Measurements from ENCODE around the gene GPR139.

GPR139 gene

GRCh38 chr16:20049831-20050230 is 23.9 kb downstream of the GPR139 start (continued):
- TF ChIP-seq ATF2 (tag by site-specific recombination; IDR thresholded peaks at IDR 0.05; ENCODE audit: low read depth), result no peak
- TF ChIP-seq KLF8 (tag by site-specific recombination; IDR thresholded peaks at IDR 0.05), result no peak
- TF ChIP-seq, protein P1, sequence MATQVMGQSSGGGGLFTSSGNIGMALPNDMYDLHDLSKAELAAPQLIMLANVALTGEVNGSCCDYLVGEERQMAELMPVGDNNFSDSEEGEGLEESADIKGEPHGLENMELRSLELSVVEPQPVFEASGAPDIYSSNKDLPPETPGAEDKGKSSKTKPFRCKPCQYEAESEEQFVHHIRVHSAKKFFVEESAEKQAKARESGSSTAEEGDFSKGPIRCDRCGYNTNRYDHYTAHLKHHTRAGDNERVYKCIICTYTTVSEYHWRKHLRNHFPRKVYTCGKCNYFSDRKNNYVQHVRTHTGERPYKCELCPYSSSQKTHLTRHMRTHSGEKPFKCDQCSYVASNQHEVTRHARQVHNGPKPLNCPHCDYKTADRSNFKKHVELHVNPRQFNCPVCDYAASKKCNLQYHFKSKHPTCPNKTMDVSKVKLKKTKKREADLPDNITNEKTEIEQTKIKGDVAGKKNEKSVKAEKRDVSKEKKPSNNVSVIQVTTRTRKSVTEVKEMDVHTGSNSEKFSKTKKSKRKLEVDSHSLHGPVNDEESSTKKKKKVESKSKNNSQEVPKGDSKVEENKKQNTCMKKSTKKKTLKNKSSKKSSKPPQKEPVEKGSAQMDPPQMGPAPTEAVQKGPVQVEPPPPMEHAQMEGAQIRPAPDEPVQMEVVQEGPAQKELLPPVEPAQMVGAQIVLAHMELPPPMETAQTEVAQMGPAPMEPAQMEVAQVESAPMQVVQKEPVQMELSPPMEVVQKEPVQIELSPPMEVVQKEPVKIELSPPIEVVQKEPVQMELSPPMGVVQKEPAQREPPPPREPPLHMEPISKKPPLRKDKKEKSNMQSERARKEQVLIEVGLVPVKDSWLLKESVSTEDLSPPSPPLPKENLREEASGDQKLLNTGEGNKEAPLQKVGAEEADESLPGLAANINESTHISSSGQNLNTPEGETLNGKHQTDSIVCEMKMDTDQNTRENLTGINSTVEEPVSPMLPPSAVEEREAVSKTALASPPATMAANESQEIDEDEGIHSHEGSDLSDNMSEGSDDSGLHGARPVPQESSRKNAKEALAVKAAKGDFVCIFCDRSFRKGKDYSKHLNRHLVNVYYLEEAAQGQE (tag by site-specific recombination; IDR thresholded peaks at IDR 0.05), result no peak
- no peak for TF ChIP-seq YY2 (tag by site-specific recombination; IDR thresholded peaks at IDR 0.05)
- TF ChIP-seq ZNF223 (tag by site-specific recombination; IDR thresholded peaks at IDR 0.05), result no peak
- no peak for TF ChIP-seq ZNF76 (tag by site-specific recombination; IDR thresholded peaks at IDR 0.05; ENCODE audit: borderline replicate concordance, low read depth)

DNA sequence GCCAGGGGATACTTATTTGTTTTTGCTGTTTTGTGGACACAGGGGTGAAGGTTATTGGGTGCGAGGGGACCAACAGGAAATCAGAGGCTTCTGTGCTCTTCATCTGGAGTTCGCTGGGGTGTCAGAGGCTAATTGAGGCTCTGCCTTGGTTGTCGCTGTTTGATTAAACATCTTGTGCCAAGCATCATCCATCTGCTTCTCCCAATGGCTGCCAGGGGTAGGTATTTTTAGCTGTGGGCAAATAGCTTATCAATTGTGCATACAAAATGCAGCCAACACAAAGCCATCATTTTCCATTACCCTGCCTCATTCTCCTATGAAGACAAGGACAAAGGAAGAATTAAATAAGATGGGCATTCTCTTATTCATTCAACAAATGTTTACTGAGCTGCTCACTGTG is 27.8 kb downstream of the GPR139 start:
- ChIA-PET CTCF (no interaction called here), POLR2A (no interaction called here)
- H3K27ac ChIP-seq (ENCODE audit: extremely low read depth, low read depth, low read length), result no peak overlapping the region
- H3K4me1 ChIP-seq (ENCODE audit: control insufficient read depth, insufficient read depth, low read length), result no peaks in the 10 kb centered on the region
- TF ChIP-seq ZNF211 (tag by site-specific recombination; IDR thresholded peaks at IDR 0.05; ENCODE audit: low read depth) (no peak), ZNF555 (tag by site-specific recombination; conservative IDR thresholded peaks at IDR 0.05) (no peak), ZNF114 (tag by site-specific recombination; IDR thresholded peaks at IDR 0.05) (no peak), ZNF629 (tag by site-specific recombination; IDR thresholded peaks at IDR 0.05) (no peak)
- no peak overlapping the region for H3K4me3 ChIP-seq (ENCODE audit: low read depth, low read length)
- no peaks in the 10 kb centered on the region for H3K36me3 ChIP-seq (ENCODE audit: control insufficient read depth in 2 of 2, insufficient read depth in 1 of 2, low read length in 2 of 2)
- H3K9me3 ChIP-seq (ENCODE audit: control insufficient read depth, insufficient read depth, low read depth, low read length), result no peaks in the 10 kb centered on the region

GRCh38 chr16:20042848-20043247 is 30.8 kb downstream of the GPR139 start:
- H3K36me3 ChIP-seq (ENCODE audit: control insufficient read depth in 2 of 2, insufficient read depth in 1 of 2, low read length in 2 of 2), result no peaks in the 10 kb centered on the region
- H3K4me1 ChIP-seq (ENCODE audit: control insufficient read depth, insufficient read depth, low read length), result no peaks in the 10 kb centered on the region
- no peak overlapping the region for H3K27ac ChIP-seq (ENCODE audit: extremely low read depth, low read depth, low read length)
- H3K4me3 ChIP-seq (ENCODE audit: low read depth, low read length), result no peak overlapping the region
- POLR2A ChIA-PET, result no interaction called here
- TF ChIP-seq ZBTB17 (tag by site-specific recombination; IDR thresholded peaks at IDR 0.05) (peak; percentile 95), BCL6B (tag by site-specific recombination; IDR thresholded peaks at IDR 0.05) (no peak)
- TF ChIP-seq, protein P2, sequence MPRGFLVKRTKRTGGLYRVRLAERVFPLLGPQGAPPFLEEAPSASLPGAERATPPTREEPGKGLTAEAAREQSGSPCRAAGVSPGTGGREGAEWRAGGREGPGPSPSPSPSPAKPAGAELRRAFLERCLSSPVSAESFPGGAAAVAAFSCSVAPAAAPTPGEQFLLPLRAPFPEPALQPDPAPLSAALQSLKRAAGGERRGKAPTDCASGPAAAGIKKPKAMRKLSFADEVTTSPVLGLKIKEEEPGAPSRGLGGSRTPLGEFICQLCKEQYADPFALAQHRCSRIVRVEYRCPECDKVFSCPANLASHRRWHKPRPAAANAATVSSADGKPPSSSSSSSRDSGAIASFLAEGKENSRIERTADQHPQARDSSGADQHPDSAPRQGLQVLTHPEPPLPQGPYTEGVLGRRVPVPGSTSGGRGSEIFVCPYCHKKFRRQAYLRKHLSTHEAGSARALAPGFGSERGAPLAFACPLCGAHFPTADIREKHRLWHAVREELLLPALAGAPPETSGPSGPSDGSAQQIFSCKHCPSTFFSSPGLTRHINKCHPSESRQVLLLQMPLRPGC (tag by site-specific recombination; IDR thresholded peaks at IDR 0.05), result no peak
- CTCF ChIA-PET, result no interaction called here
- no peaks in the 10 kb centered on the region for H3K9me3 ChIP-seq (ENCODE audit: control insufficient read depth, insufficient read depth, low read depth, low read length)
